ENCODE data around the gene OPN4. TPM values are rescaled to one million over a fixed set of nuclear protein-coding genes. Genes with fewer than 3 reads are reported as not detected.

Gene OPN4
- total and polyA plus RNA-seq, 2 of the 13 experiments (the other 11 are each of a cell fraction or from before 2014, with no cell fraction given), result not detected

DNA sequence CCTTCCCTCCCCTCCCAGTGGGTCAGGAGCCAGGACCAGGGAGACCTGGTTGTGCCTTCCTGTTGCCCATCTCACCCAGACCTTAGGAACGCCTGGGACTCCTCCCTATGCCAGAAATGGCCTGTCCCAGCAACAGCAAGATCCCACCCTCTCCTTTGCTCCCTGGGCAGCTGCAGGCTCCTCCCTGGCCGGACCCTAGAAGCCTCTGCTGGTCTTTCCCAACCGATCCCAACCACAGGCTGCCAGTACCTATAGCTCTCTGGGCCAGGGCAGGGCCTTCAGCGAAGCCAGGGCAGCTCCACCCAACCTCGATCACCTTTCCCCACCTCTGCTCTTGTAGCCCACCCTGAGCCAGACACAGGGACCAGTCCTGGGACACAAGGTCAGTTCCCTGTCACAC, 35.9 kb downstream of the OPN4 start:
- no peak for FAIRE-seq
- WGBS (ENCODE audit: low lambda C conversion rate), result 40% methylated on average over 2 of the region's 5 CpGs
- Histone ChIP-seq H3K4me3 (replicated peaks in 1 of 3; ENCODE audit: insufficient read depth in 1 of 3, low read depth in 2 of 3, low read length in 3 of 3) (no peak overlapping the region), H3K27ac (ENCODE audit: extremely low read length, insufficient read depth, low read length) (no peak overlapping the region), H3K9ac (ENCODE audit: insufficient read depth, low read depth, low read length) (no peak overlapping the region), H3K27me3 (ENCODE audit: control insufficient read depth in 1 of 2, insufficient read depth in 2 of 2, low read length in 2 of 2) (peaks cover 7 to 45% of the 10 kb centered on the region in 2 experiments; a peak in 4 of 5 replicates), H3K9me3 (ENCODE audit: low read length) (no peaks in the 10 kb centered on the region), H3K4me2 (ENCODE audit: low read depth, low read length) (no peak overlapping the region), H3K4me1 (ENCODE audit: insufficient read depth, low read length) (no peaks in the 10 kb centered on the region), H4K20me1 (ENCODE audit: insufficient read depth, low read length) (no peaks in the 10 kb centered on the region), H3K36me3 (replicated peaks in 1 of 2; ENCODE audit: control insufficient read depth in 1 of 2, insufficient read depth in 2 of 2, low read length in 2 of 2) (no peaks in the 10 kb centered on the region), H2AFZ (ENCODE audit: low read length) (no peak overlapping the region), H3K79me2 (ENCODE audit: insufficient read depth, low read length) (no peaks in the 10 kb centered on the region)
- no peak for DNase-seq (ENCODE audit: low spot score)
- no peak for ATAC-seq
- POLR2A ChIA-PET, result no interaction called here
- intact Hi-C loops (cut with micrococcal nuclease; ENCODE audit: unreplicated experiment) (no loop called here), in situ Hi-C loops (cut with HindIII; ENCODE audit: extremely low pct_ligation_motif_present, low pct_unique_long_range_greater_than_20kb) (no loop called here)
- CTCF ChIA-PET (ENCODE audit: low intra/inter-chr PET ratio, low total read pairs), result no interaction called here
- no TSS peak for BruUV-seq (replicated peaks)
- TF ChIP-seq ATF7-NPFF (CRISPR knock-in tag; IDR thresholded peaks at IDR 0.05; ENCODE audit: low read depth), result no peak
- TF ChIP-seq, protein P1, sequence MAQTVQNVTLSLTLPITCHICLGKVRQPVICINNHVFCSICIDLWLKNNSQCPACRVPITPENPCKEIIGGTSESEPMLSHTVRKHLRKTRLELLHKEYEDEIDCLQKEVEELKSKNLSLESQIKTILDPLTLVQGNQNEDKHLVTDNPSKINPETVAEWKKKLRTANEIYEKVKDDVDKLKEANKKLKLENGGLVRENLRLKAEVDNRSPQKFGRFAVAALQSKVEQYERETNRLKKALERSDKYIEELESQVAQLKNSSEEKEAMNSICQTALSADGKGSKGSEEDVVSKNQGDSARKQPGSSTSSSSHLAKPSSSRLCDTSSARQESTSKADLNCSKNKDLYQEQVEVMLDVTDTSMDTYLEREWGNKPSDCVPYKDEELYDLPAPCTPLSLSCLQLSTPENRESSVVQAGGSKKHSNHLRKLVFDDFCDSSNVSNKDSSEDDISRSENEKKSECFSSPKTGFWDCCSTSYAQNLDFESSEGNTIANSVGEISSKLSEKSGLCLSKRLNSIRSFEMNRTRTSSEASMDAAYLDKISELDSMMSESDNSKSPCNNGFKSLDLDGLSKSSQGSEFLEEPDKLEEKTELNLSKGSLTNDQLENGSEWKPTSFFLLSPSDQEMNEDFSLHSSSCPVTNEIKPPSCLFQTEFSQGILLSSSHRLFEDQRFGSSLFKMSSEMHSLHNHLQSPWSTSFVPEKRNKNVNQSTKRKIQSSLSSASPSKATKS (CRISPR knock-in tag; IDR thresholded peaks at IDR 0.05), result no peak
- no peak for TF ChIP-seq MAF1 (CRISPR knock-in tag; IDR thresholded peaks at IDR 0.05; ENCODE audit: borderline replicate concordance)
- TF ChIP-seq TEAD2 (CRISPR knock-in tag; IDR thresholded peaks at IDR 0.05), result no peak
- no peak for TF ChIP-seq ZNF570 (CRISPR knock-in tag; IDR thresholded peaks at IDR 0.05; ENCODE audit: borderline replicate concordance)
- TF ChIP-seq, protein P2, sequence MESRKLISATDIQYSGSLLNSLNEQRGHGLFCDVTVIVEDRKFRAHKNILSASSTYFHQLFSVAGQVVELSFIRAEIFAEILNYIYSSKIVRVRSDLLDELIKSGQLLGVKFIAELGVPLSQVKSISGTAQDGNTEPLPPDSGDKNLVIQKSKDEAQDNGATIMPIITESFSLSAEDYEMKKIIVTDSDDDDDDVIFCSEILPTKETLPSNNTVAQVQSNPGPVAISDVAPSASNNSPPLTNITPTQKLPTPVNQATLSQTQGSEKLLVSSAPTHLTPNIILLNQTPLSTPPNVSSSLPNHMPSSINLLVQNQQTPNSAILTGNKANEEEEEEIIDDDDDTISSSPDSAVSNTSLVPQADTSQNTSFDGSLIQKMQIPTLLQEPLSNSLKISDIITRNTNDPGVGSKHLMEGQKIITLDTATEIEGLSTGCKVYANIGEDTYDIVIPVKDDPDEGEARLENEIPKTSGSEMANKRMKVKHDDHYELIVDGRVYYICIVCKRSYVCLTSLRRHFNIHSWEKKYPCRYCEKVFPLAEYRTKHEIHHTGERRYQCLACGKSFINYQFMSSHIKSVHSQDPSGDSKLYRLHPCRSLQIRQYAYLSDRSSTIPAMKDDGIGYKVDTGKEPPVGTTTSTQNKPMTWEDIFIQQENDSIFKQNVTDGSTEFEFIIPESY (CRISPR knock-in tag; IDR thresholded peaks at IDR 0.05), result no peak
- TF ChIP-seq ZNF354B (CRISPR knock-in tag; IDR thresholded peaks at IDR 0.05), result no peak
- no peak for TF ChIP-seq ZNF317 (CRISPR knock-in tag; IDR thresholded peaks at IDR 0.05)
- TF ChIP-seq, protein P3, sequence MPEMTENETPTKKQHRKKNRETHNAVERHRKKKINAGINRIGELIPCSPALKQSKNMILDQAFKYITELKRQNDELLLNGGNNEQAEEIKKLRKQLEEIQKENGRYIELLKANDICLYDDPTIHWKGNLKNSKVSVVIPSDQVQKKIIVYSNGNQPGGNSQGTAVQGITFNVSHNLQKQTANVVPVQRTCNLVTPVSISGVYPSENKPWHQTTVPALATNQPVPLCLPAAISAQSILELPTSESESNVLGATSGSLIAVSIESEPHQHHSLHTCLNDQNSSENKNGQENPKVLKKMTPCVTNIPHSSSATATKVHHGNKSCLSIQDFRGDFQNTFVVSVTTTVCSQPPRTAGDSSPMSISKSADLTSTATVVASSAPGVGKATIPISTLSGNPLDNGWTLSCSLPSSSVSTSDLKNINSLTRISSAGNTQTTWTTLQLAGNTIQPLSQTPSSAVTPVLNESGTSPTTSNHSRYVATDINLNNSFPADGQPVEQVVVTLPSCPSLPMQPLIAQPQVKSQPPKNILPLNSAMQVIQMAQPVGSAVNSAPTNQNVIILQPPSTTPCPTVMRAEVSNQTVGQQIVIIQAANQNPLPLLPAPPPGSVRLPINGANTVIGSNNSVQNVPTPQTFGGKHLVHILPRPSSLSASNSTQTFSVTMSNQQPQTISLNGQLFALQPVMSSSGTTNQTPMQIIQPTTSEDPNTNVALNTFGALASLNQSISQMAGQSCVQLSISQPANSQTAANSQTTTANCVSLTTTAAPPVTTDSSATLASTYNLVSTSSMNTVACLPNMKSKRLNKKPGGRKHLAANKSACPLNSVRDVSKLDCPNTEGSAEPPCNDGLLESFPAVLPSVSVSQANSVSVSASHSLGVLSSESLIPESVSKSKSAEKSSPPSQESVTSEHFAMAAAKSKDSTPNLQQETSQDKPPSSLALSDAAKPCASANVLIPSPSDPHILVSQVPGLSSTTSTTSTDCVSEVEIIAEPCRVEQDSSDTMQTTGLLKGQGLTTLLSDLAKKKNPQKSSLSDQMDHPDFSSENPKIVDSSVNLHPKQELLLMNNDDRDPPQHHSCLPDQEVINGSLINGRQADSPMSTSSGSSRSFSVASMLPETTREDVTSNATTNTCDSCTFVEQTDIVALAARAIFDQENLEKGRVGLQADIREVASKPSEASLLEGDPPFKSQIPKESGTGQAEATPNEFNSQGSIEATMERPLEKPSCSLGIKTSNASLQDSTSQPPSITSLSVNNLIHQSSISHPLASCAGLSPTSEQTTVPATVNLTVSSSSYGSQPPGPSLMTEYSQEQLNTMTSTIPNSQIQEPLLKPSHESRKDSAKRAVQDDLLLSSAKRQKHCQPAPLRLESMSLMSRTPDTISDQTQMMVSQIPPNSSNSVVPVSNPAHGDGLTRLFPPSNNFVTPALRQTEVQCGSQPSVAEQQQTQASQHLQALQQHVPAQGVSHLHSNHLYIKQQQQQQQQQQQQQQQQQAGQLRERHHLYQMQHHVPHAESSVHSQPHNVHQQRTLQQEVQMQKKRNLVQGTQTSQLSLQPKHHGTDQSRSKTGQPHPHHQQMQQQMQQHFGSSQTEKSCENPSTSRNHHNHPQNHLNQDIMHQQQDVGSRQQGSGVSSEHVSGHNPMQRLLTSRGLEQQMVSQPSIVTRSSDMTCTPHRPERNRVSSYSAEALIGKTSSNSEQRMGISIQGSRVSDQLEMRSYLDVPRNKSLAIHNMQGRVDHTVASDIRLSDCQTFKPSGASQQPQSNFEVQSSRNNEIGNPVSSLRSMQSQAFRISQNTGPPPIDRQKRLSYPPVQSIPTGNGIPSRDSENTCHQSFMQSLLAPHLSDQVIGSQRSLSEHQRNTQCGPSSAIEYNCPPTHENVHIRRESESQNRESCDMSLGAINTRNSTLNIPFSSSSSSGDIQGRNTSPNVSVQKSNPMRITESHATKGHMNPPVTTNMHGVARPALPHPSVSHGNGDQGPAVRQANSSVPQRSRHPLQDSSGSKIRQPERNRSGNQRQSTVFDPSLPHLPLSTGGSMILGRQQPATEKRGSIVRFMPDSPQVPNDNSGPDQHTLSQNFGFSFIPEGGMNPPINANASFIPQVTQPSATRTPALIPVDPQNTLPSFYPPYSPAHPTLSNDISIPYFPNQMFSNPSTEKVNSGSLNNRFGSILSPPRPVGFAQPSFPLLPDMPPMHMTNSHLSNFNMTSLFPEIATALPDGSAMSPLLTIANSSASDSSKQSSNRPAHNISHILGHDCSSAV (CRISPR knock-in tag; IDR thresholded peaks at IDR 0.05; ENCODE audit: borderline replicate concordance), result no peak
- TF ChIP-seq TBL1XR1 (IDR thresholded peaks at IDR 0.05; ENCODE audit: borderline replicate concordance, low read length, partially characterized antibody), result no peak
- TF ChIP-seq ZNF674 (CRISPR knock-in tag; IDR thresholded peaks at IDR 0.05; ENCODE audit: low read depth), result no peak
